Activated CD4-positive, alpha-beta memory T cell treated with anti-CD3 and anti-CD28 coated beads, Interleukin-2, amount 10 ng/mL, durations not matched to agents 7 days and 5 days (primary cell): ENCODE data around the gene AZGP1. TPM values are rescaled to one million over a fixed set of nuclear protein-coding genes. Genes with fewer than 3 reads are reported as not detected.
"Not testable (repeated sequence)": the region's sequence is repeated elsewhere in the genome, so short reads cannot be mapped to it uniquely, and the experiment has no call there.

Experiments used
- CTCF ChIA-PET: fragments of 350-600 bp; sonication (Branson Sonifier 250); formaldehyde crosslinking; loops from one replicate; lab custom pipeline; 2021; ENCODE audit warnings: antibody characterized with exemption, inconsistent platforms; lab: Charles Lee
- POLR2A ChIA-PET: fragments of 350-600 bp; sonication (Branson Sonifier 250); formaldehyde crosslinking; loops from one replicate; lab custom pipeline; 2021; ENCODE audit warnings: antibody characterized with exemption; lab: Charles Lee
- DNase-seq: peaks from one replicate; pipeline ENCODE4 v3.0.0-alpha.2; 2020
- H3K27ac Mint-ChIP-seq: one replicate; pipeline ENCODE4 v1.8.0; 2021; ENCODE audit warnings: mild to moderate bottlenecking, mixed read lengths
- H3K27me3 Mint-ChIP-seq: one replicate; pipeline ENCODE4 v1.8.0; 2021; ENCODE audit warnings: mixed read lengths
- H3K36me3 Mint-ChIP-seq: one replicate; pipeline ENCODE4 v1.8.0; 2021; ENCODE audit warnings: low read depth, mixed read lengths
- H3K4me1 Mint-ChIP-seq: one replicate; pipeline ENCODE4 v1.8.0; 2021; ENCODE audit warnings: mixed read lengths
- H3K4me3 Mint-ChIP-seq: one replicate; pipeline ENCODE4 v1.8.0; 2021; ENCODE audit warnings: mild to moderate bottlenecking, mixed read lengths
- H3K9me3 Mint-ChIP-seq: one replicate; pipeline ENCODE4 v1.8.0; 2021; ENCODE audit warnings: mixed read lengths
- total RNA-seq, 2 experiments: library from RNA; stranded (reverse); gene quantifications; one replicate each; pipeline ENCODE4 v1.2.3, GENCODE V29; 2021

The AZGP1 gene
- total RNA-seq, 2 experiments from 2014 or later, result not detected

GRCh38 chr7:99938296-99938695, 37.5 kb downstream of the AZGP1 start:
- Mint-ChIP-seq H3K27me3 (peaks cover 43% of the 10 kb centered on the region), H3K9me3 (peaks cover 10% of the 10 kb centered on the region), H3K4me3 (no peak overlapping the region), H3K4me1 (peaks cover 10% of the 10 kb centered on the region), H3K36me3 (peaks cover 6% of the 10 kb centered on the region), H3K27ac (no peak overlapping the region)
- no peak for DNase-seq
- ChIA-PET POLR2A (no interaction called here), CTCF (interaction anchor here (2.3 kb wide), 1 partner anchor 9 kb away, joined by 6 read pairs; the partner anchor contains the start of gene GJC3)

GRCh38 chr7:99935009-99935408, 40.8 kb downstream of the AZGP1 start:
- H3K36me3 Mint-ChIP-seq, H3K27ac Mint-ChIP-seq, DNase-seq, H3K4me3 Mint-ChIP-seq, POLR2A ChIA-PET: not testable (repeated sequence)
- H3K4me1 Mint-ChIP-seq, result peaks cover 17% of the 10 kb centered on the region
- peaks cover 28% of the 10 kb centered on the region for H3K27me3 Mint-ChIP-seq
- H3K9me3 Mint-ChIP-seq, result peaks cover 10% of the 10 kb centered on the region
- CTCF ChIA-PET, result interaction anchor here (1.3 kb wide), 1 partner anchor 14 kb away, joined by 4 read pairs; no protein-coding TSS in a partner anchor

DNA sequence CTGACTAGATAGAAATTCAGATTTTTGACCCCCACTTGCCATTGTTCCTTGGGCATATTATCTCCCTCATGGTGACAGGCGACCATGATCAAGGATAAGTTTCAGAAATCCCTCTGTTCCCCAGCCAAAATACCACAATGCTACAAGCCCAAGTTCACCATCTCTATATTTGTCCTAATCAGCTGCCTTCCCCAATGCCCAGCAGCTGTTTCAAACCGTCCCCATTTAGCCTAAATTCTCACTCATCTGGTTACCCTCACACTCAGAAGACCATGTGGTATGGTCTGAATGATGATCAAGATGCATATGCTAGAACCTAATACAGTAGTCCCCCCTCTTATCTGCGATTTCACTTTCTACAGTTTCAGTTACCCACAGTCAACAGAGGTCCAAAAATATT, 45.5 kb downstream of the AZGP1 start:
- peaks cover 37% of the 10 kb centered on the region for H3K4me1 Mint-ChIP-seq
- no peak overlapping the region for H3K27ac Mint-ChIP-seq
- CTCF ChIA-PET, result interaction anchor here (0.6 to 1.8 kb wide), 2 partner anchors 20 to 443 kb away, joined by 3 to 6 read pairs; no protein-coding TSS in a partner anchor
- no peak for DNase-seq
- H3K36me3 Mint-ChIP-seq, result no peaks in the 10 kb centered on the region
- no peak overlapping the region for H3K4me3 Mint-ChIP-seq
- H3K9me3 Mint-ChIP-seq, result no peaks in the 10 kb centered on the region
- H3K27me3 Mint-ChIP-seq, result peaks cover 40% of the 10 kb centered on the region
- POLR2A ChIA-PET, result interaction anchor here (1.5 to 2.7 kb wide), 2 partner anchors 10 to 11 kb away, joined by 3 to 25 read pairs; partner anchors contain the start of gene TRIM4

GRCh38 chr7:99929730-99930053, 46.1 kb downstream of the AZGP1 start:
- ChIA-PET CTCF (interaction anchor here (0.5 to 1.9 kb wide), 10 partner anchors 9 to 202 kb away, joined by 3 to 9 read pairs (median 5); partner anchors contain the start of gene TRIM4), POLR2A (interaction anchor here (2.7 kb wide), 1 partner anchor 11 kb away, joined by 25 read pairs; the partner anchor contains the start of gene TRIM4)
- no peak for DNase-seq
- Mint-ChIP-seq H3K36me3 (no peaks in the 10 kb centered on the region), H3K27ac (no peak overlapping the region), H3K4me1 (peaks cover 31% of the 10 kb centered on the region), H3K4me3 (peak overlapping the region; percentile 61), H3K27me3 (peaks cover 40% of the 10 kb centered on the region), H3K9me3 (no peaks in the 10 kb centered on the region)

DNA sequence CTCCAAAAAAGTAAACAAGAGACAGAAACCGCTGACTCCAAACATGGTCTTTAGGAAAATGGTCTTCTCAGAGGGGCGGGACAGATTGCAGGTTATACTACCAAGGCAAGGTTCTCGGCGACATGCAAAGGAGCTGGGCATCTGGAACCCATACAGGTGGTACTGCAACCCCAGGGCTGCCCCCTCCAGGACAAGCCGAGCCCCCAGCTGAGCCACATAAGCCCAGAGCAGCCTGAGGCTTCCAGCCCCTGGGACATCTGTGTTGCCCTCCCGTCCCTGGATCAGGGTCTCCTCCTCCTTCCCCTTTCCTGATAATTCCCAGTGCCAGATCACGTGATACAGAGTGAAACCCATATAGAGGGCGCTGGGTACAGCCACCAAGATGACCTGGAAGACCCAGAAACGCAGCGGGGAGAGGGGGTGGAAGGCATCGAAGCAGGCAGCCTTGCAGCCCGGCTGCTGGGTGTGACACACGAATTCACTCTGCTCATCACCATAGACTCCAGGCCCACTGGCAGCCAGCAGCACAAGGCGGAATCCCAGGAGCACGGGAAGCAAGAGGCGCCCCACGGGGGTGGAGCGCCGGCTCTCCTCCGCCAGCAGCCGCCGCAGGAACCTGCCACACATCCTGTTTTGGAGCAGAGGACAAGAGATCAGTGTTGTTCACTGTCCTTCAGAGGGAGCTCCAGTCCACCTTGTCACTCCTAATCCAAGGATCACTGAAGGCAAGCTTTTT, 46.7 kb downstream of the AZGP1 start, which contains the start of gene GJC3:
TSS of gene GJC3 (minus strand) at position 627 of the 736 bp plus-strand sequence. CDS start at position 627, 0 bp downstream.
- Mint-ChIP-seq H3K4me1 (peaks cover 29% of the 10 kb centered on the region), H3K27ac (peak within 1 kb of the TSS; percentile 12), H3K27me3 (peaks cover 42% of the 10 kb centered on the region), H3K9me3 (no peaks in the 10 kb centered on the region), H3K36me3 (no peaks in the 10 kb centered on the region), H3K4me3 (peak within 1 kb of the TSS; percentile 61)
- DNase-seq, result peak; percentile 59
- CTCF ChIA-PET, result interaction anchor here (0.5 to 1.9 kb wide), 10 partner anchors 9 to 202 kb away, joined by 3 to 9 read pairs (median 5); partner anchors contain the start of gene TRIM4
- POLR2A ChIA-PET, result interaction anchor here (2.7 kb wide), 1 partner anchor 10 kb away, joined by 25 read pairs; the partner anchor contains the start of gene TRIM4

DNA sequence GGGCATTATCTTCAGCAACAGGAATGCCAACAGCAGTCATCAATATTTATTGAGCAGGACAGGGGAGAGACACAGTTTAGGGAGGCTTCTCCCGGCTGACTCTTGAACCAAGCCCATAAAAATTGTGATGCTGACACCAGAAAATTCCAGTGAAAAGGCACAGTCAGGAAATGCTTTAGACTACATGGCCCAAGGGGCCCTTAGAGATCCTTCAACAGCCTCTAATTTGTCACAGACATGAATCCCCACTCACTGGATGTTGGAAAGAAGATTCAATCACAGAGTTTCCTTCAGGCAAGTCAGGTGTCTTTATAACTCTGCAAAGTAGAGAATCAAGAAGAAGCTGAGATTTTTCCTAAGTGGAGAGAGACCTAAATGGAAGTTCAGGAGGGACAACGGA, 47.6 kb downstream of the AZGP1 start:
- DNase-seq, result no peak
- no peak overlapping the region for H3K4me3 Mint-ChIP-seq
- H3K27ac Mint-ChIP-seq, result no peak overlapping the region
- H3K36me3 Mint-ChIP-seq, result no peaks in the 10 kb centered on the region
- H3K27me3 Mint-ChIP-seq, result peaks cover 35% of the 10 kb centered on the region
- peaks cover 29% of the 10 kb centered on the region for H3K4me1 Mint-ChIP-seq
- ChIA-PET POLR2A (interaction anchor here (2.7 kb wide), 1 partner anchor 9 kb away, joined by 25 read pairs; the partner anchor contains the start of gene TRIM4), CTCF (interaction anchor here (1.7 to 1.9 kb wide), 3 partner anchors 8 to 52 kb away, joined by 5 to 9 read pairs (median 6); partner anchors contain the start of gene TRIM4)
- no peaks in the 10 kb centered on the region for H3K9me3 Mint-ChIP-seq

GRCh38 chr7:99927536-99927935, 48.3 kb downstream of the AZGP1 start:
- DNase-seq, result no peak
- Mint-ChIP-seq H3K4me1 (peaks cover 29% of the 10 kb centered on the region), H3K36me3 (no peaks in the 10 kb centered on the region), H3K4me3 (no peak overlapping the region), H3K27ac (peak overlapping the region; percentile 13), H3K27me3 (peaks cover 34% of the 10 kb centered on the region), H3K9me3 (no peaks in the 10 kb centered on the region)
- ChIA-PET CTCF (interaction anchor here (0.7 kb wide), 1 partner anchor 21 kb away, joined by 3 read pairs; no protein-coding TSS in a partner anchor), POLR2A (interaction anchor here (2.7 kb wide), 1 partner anchor 9 kb away, joined by 25 read pairs; the partner anchor contains the start of gene TRIM4)

- Mint-ChIP-seq H3K4me3 (no peak overlapping the region), H3K27me3 (peaks cover 34% of the 10 kb centered on the region), H3K9me3 (no peaks in the 10 kb centered on the region), H3K27ac (no peak overlapping the region), H3K36me3 (peaks cover 9% of the 10 kb centered on the region), H3K4me1 (peaks cover 32% of the 10 kb centered on the region)
- ChIA-PET CTCF (interaction anchor here (1.0 kb wide), 1 partner anchor 68 kb away, joined by 3 read pairs; no protein-coding TSS in a partner anchor), POLR2A (no interaction called here)
- no peak for DNase-seq
Observed at GRCh38 chr7:99926321-99926720, 49.5 kb downstream of the AZGP1 start.

DNA sequence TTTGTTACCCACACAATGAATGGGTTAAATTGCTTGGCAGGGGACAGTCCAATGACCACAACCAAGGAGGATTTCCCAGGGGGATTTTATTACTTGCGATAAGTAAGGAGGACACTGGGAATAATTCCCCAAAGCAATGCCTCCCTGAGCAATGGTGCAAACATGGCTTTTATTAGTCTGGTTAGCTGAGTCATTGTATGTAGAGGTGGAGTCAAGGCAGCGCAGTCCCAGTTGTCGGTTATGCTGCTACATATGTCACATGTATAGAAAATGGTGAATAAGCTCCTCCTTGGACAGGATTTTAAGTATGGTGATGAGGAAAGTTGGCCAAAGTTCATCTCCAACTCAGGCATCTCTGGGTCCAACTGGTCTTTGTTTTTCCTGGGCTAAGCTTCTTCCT, 52.6 kb downstream of the AZGP1 start:
- no peak for DNase-seq
- Mint-ChIP-seq H3K4me1 (peaks cover 24% of the 10 kb centered on the region), H3K27me3 (peaks cover 26% of the 10 kb centered on the region), H3K36me3 (peaks cover 20% of the 10 kb centered on the region), H3K27ac (no peak overlapping the region), H3K4me3 (no peak overlapping the region), H3K9me3 (no peaks in the 10 kb centered on the region)
- POLR2A ChIA-PET, result no interaction called here
- CTCF ChIA-PET, result interaction anchor here (1.2 kb wide), 1 partner anchor 67 kb away, joined by 4 read pairs; no protein-coding TSS in a partner anchor

GRCh38 chr7:99920149-99920548, 55.7 kb downstream of the AZGP1 start:
- DNase-seq, result no peak
- POLR2A ChIA-PET, result interaction anchor here (0.7 to 4.0 kb wide), 22 partner anchors 9 to 594 kb away, joined by 3 to 25 read pairs (median 5); partner anchors contain the start of genes AP4M1, ARPC1A, GJC3 and MCM7
- Mint-ChIP-seq H3K4me3 (peak overlapping the region; percentile 96), H3K27me3 (peaks cover 4% of the 10 kb centered on the region), H3K9me3 (no peaks in the 10 kb centered on the region), H3K36me3 (peaks cover 34% of the 10 kb centered on the region), H3K27ac (peak overlapping the region; percentile 96), H3K4me1 (peaks cover 47% of the 10 kb centered on the region)
- CTCF ChIA-PET, result interaction anchor here (0.6 to 9.5 kb wide), 7 partner anchors 9 to 429 kb away, joined by 3 to 138 read pairs (median 4); partner anchors contain the start of gene GJC3

- Mint-ChIP-seq H3K27ac (peak overlapping the region; percentile 96), H3K36me3 (peaks cover 34% of the 10 kb centered on the region), H3K4me3 (peak overlapping the region; percentile 96), H3K9me3 (no peaks in the 10 kb centered on the region), H3K4me1 (peaks cover 49% of the 10 kb centered on the region), H3K27me3 (peaks cover 2% of the 10 kb centered on the region)
- no peak for DNase-seq
- ChIA-PET CTCF (interaction anchor here (0.6 to 9.5 kb wide), 9 partner anchors 9 to 428 kb away, joined by 3 to 138 read pairs (median 4); partner anchors contain the start of gene GJC3), POLR2A (interaction anchor here (0.7 to 4.0 kb wide), 26 partner anchors 9 to 594 kb away, joined by 3 to 25 read pairs (median 5); partner anchors contain the start of genes AP4M1, ARPC1A, GJC3 and MBLAC1)
Observed at GRCh38 chr7:99919814-99920112, 56.1 kb downstream of the AZGP1 start.

DNA sequence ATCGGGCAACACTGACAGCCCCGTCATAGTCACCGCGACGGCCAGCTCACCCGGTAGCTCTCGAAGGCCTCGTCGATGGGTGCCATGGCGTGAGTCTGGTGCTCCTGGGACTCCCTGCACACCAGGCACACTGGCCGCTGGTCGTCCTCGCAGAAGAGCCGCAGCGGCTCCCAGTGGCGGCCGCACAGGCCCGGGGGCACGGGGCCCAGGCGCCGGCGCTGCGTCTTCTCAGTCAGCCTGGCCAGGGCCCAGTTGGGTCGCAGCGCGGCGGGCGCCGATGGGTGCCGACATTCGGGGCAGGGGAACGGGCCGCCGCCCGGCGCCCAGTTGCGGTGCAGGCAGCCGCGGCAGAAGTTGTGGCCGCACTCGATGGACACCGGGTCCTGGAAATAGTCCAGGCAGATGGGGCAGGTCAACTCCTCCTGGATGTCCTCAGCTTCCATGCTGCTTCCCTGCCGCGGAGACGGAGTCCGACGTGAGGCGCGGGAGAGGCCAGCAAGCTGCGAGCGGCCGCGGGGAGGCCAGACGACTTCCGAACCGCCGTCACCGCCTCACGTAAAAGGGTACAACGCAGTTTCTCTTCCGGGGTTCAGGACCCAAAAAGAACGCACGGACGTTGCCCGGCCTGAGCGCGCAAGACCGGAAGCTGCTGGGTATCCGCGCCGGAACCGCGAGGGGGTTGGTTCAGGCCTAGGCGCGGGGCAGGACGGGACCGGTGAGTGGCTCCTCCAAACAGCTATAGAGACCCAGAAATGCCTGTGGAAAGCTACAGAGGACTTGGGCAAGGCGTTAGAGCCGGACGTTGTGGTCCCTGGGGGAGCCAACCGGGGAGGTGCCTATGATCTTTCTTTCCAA, 56.6 kb downstream of the AZGP1 start, which contains the start of gene TRIM4:
TSS of gene TRIM4 (minus strand) at position 572 of the 855 bp plus-strand sequence. CDS start at position 443, 129 bp downstream.
- ChIA-PET POLR2A (interaction anchor here (0.7 to 4.0 kb wide), 32 partner anchors 9 to 593 kb away, joined by 3 to 25 read pairs (median 4); partner anchors contain the start of genes AP4M1, ARPC1A, GJC3 and MBLAC1), CTCF (interaction anchor here (0.6 to 9.5 kb wide), 12 partner anchors 10 to 640 kb away, joined by 3 to 138 read pairs (median 4); partner anchors contain the start of gene GJC3)
- H3K4me1 Mint-ChIP-seq, result peaks cover 53% of the 10 kb centered on the region
- no peaks in the 10 kb centered on the region for H3K9me3 Mint-ChIP-seq
- H3K4me3 Mint-ChIP-seq, result peak within 1 kb of the TSS; percentile 96
- H3K27me3 Mint-ChIP-seq, result no peaks in the 10 kb centered on the region
- H3K27ac Mint-ChIP-seq, result peak within 1 kb of the TSS; percentile 96
- DNase-seq, result peak; percentile 93
- H3K36me3 Mint-ChIP-seq, result peaks cover 38% of the 10 kb centered on the region
